HAP-1 (cell line): ENCODE measurements around the gene ADRB2.

Experiments used
- DNase-seq, 2 experiments: peaks; one replicate each; pipeline ENCODE4 v3.0.0-alpha.2; 2016 to 2020; ENCODE audit warnings: low spot score in 2 of 2
- H3K27me3 ChIP-seq: fragments of 250-450 bp; sonication (Bioruptor Pico); 2 replicates; pipeline ENCODE4 v1.5.1; 2020; ENCODE audit warnings: low read depth, mild to moderate bottlenecking, moderate library complexity
- H3K36me3 ChIP-seq: fragments of 250-450 bp; sonication (Bioruptor Pico); replicated peaks from 2 replicates; pipeline ENCODE4 v1.5.1; 2020; ENCODE audit warnings: mild to moderate bottlenecking
- H3K4me1 ChIP-seq: fragments of 250-450 bp; sonication (Bioruptor Pico); 2 replicates; pipeline ENCODE4 v1.5.1; 2020; ENCODE audit warnings: mild to moderate bottlenecking
- H3K4me3 ChIP-seq: fragments of 250-450 bp; sonication (Bioruptor Pico); 2 replicates; pipeline ENCODE4 v1.5.1; 2020; ENCODE audit warnings: mild to moderate bottlenecking, moderate library complexity
- H3K9me3 ChIP-seq: fragments of 250-450 bp; sonication (Bioruptor Pico); 2 replicates; pipeline ENCODE4 v1.5.1; 2020; ENCODE audit warnings: mild to moderate bottlenecking, moderate library complexity
- in situ Hi-C: fragments of 300-500 bp; cut with MboI; formaldehyde crosslinking; loops from 3 replicates; pipeline ENCODE4 v1.14.3; 2020; ENCODE audit warnings: low sequenced_read_pairs, inconsistent platforms, mixed read lengths

Gene ADRB2

GRCh38 chr5:148826053-148826738 lies at the start of gene ADRB2:
Gene ADRB2, plus strand, starts transcription at chr5:148826611. Its CDS starts 221 bp downstream, at chr5:148826832.
- DNase-seq = peak; percentile 62 to 85
- in situ Hi-C loops = no loop called here
- H3K27me3 ChIP-seq = no peaks in the 10 kb centered on the region; the same call in 1 of the 2 replicates
- no peaks in the 10 kb centered on the region for H3K9me3 ChIP-seq
- no peaks in the 10 kb centered on the region; the same call in 1 of the 2 replicates for H3K4me1 ChIP-seq
- no peaks in the 10 kb centered on the region for H3K36me3 ChIP-seq
- peak within 1 kb of the TSS; percentile 28 for H3K4me3 ChIP-seq

GRCh38 chr5:148776780-148777179 lies 49.6 kb upstream of the ADRB2 start:
- Histone ChIP-seq H3K36me3 (no peaks in the 10 kb centered on the region), H3K9me3 (no peaks in the 10 kb centered on the region), H3K4me3 (no peak overlapping the region), H3K4me1 (no peaks in the 10 kb centered on the region), H3K27me3 (no peaks in the 10 kb centered on the region)
- DNase-seq = no peak
- in situ Hi-C loops = no loop called here

DNA sequence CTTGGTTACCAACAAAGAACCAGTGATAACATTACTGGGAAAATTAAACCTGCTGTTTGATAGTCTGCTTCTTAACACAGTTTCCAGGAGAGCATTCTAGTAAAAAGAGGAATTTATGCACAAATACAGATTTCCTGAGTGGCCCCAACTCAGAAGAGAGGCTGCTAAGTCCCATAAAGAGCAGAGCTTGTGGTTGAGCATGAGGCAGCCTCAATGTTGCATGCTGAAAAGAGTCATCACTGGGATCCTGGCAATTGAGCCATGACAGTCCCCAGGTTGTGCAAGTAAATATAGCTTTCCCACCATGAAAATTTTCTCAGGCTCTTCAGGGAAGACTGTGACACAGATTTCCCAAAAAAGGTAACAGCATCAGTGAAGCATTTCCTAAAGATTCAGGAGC lies 47.5 kb upstream of the ADRB2 start:
- no peaks in the 10 kb centered on the region for H3K27me3 ChIP-seq
- no peaks in the 10 kb centered on the region for H3K9me3 ChIP-seq
- in situ Hi-C loops = no loop called here
- no peaks in the 10 kb centered on the region for H3K4me1 ChIP-seq
- no peaks in the 10 kb centered on the region for H3K36me3 ChIP-seq
- H3K4me3 ChIP-seq = no peak overlapping the region
- DNase-seq = no peak

GRCh38 chr5:148780711-148781110 lies 45.7 kb upstream of the ADRB2 start:
- DNase-seq = no peak
- Histone ChIP-seq H3K4me1 (no peaks in the 10 kb centered on the region), H3K36me3 (no peaks in the 10 kb centered on the region), H3K27me3 (no peaks in the 10 kb centered on the region), H3K4me3 (no peak overlapping the region), H3K9me3 (no peaks in the 10 kb centered on the region)
- in situ Hi-C loops = no loop called here

- in situ Hi-C loops = no loop called here
- Histone ChIP-seq H3K4me1 (no peaks in the 10 kb centered on the region), H3K9me3 (no peaks in the 10 kb centered on the region), H3K27me3 (no peaks in the 10 kb centered on the region), H3K4me3 (no peak overlapping the region), H3K36me3 (no peaks in the 10 kb centered on the region)
- no peak for DNase-seq
Measured at GRCh38 chr5:148781766-148782165, 44.6 kb upstream of the ADRB2 start.

DNA sequence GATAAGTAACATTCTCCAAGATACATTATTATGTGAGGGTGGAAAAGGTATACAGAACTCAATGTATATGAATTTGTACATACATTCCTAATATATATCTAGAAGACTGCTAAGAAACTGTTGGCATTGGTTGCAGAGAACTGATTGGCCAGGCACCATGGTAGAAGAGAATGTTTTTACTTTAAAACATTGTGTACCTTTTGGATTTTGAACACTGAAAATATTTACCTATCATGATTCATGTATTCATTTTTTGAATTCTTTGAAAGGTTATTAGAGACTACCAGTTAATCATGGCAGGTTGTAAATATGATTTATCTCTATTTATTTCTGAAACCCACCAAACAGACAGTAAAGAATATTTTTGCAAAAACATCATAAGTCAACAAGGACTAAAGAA lies 41.2 kb upstream of the ADRB2 start:
- no peaks in the 10 kb centered on the region for H3K27me3 ChIP-seq
- no peak overlapping the region for H3K4me3 ChIP-seq
- H3K36me3 ChIP-seq = no peaks in the 10 kb centered on the region
- in situ Hi-C loops = no loop called here
- no peaks in the 10 kb centered on the region for H3K4me1 ChIP-seq
- no peak for DNase-seq
- H3K9me3 ChIP-seq = no peaks in the 10 kb centered on the region

- Histone ChIP-seq H3K9me3 (no peaks in the 10 kb centered on the region), H3K4me3 (no peak overlapping the region), H3K36me3 (no peaks in the 10 kb centered on the region), H3K4me1 (no peaks in the 10 kb centered on the region), H3K27me3 (no peaks in the 10 kb centered on the region)
- in situ Hi-C loops = no loop called here
- no peak for DNase-seq
Measured at GRCh38 chr5:148786456-148786855, 40.0 kb upstream of the ADRB2 start.

- Histone ChIP-seq H3K4me3 (no peak overlapping the region), H3K36me3 (no peaks in the 10 kb centered on the region), H3K9me3 (no peaks in the 10 kb centered on the region), H3K27me3 (no peaks in the 10 kb centered on the region), H3K4me1 (no peaks in the 10 kb centered on the region)
- in situ Hi-C loops = no loop called here
- DNase-seq = no peak
Measured at GRCh38 chr5:148788636-148789035, 37.8 kb upstream of the ADRB2 start.

GRCh38 chr5:148790545-148791333 lies 35.7 kb upstream of the ADRB2 start:
- no peaks in the 10 kb centered on the region for H3K9me3 ChIP-seq
- no peak overlapping the region for H3K4me3 ChIP-seq
- H3K36me3 ChIP-seq = no peaks in the 10 kb centered on the region
- H3K27me3 ChIP-seq = no peaks in the 10 kb centered on the region
- no peak for DNase-seq
- no peaks in the 10 kb centered on the region for H3K4me1 ChIP-seq
- in situ Hi-C loops = no loop called here

GRCh38 chr5:148791334-148791667 lies 35.1 kb upstream of the ADRB2 start:
- in situ Hi-C loops = no loop called here
- Histone ChIP-seq H3K4me1 (no peaks in the 10 kb centered on the region), H3K9me3 (no peaks in the 10 kb centered on the region), H3K4me3 (no peak overlapping the region), H3K36me3 (no peaks in the 10 kb centered on the region), H3K27me3 (no peaks in the 10 kb centered on the region)
- DNase-seq = no peak

DNA sequence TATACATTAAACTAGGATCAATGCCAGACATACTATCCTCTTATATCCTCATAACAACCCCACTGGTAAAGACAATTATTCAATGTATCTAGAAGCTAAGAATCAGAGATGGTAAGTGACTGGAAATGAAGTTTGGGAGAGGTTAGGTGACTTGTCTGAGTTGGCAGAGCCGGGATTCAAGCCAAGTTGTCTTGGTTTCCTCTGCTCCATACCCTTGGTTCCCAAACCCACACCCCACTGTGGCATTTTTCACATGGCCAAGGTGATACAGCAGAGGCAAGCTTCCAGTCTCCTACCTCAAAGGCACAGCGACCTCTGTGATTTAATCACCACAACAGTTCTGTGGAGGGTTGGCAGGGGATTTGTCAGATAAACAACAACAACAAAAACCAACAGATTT lies 34.7 kb upstream of the ADRB2 start:
- no peak for DNase-seq
- no peaks in the 10 kb centered on the region for H3K36me3 ChIP-seq

DNA sequence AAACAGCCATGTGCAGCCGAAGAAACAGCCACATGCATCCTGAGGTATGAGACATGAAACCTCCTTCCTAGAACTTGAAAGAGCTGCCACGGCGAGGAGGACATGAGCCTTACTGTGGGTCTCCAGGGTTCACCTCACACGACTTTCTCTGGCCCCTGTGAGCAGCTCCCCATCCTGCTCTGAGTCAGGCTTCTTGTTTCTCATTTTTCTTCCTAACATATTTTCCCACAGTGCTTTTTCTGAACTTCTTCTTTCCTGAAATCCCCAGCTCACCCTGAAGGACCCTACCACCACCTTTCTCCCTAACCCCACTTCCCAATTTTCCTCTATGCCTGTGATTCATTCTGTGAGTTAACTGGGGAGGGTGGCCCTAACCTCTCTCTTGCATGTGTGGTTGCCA lies 33.7 kb upstream of the ADRB2 start:
- no peak overlapping the region for H3K4me3 ChIP-seq
- H3K27me3 ChIP-seq = no peaks in the 10 kb centered on the region
- H3K36me3 ChIP-seq = no peaks in the 10 kb centered on the region
- no peaks in the 10 kb centered on the region for H3K4me1 ChIP-seq
- in situ Hi-C loops = no loop called here
- no peaks in the 10 kb centered on the region for H3K9me3 ChIP-seq
- DNase-seq = no peak

More for the DNA sequence above, 34.7 kb upstream of the ADRB2 start:
- in situ Hi-C loops = no loop called here
- Histone ChIP-seq H3K27me3 (no peaks in the 10 kb centered on the region), H3K9me3 (no peaks in the 10 kb centered on the region), H3K4me3 (no peak overlapping the region), H3K4me1 (no peaks in the 10 kb centered on the region)

DNA sequence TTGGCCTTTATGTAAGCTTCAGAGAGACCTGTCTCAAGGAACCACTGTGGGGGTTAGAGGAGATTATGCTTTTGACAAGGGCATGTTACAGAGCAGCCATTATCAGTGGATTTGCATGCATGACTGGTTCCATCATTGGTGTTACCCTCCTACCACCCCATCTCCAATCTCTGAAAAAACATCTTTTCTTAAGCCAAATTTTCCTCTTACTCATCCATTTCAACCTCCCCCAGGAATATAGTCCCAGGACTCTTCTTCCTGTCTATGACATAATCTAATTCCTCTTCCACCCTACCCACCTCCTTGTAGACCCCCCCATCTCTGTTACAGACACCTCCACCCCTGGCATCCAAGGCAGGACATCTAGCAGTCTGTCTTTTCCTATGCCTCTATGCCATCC lies 33.1 kb upstream of the ADRB2 start:
- Histone ChIP-seq H3K9me3 (no peaks in the 10 kb centered on the region), H3K36me3 (no peaks in the 10 kb centered on the region), H3K27me3 (no peaks in the 10 kb centered on the region), H3K4me1 (no peaks in the 10 kb centered on the region), H3K4me3 (no peak overlapping the region)
- in situ Hi-C loops = no loop called here
- DNase-seq = no peak

- Histone ChIP-seq H3K27me3 (no peaks in the 10 kb centered on the region), H3K4me3 (no peak overlapping the region), H3K9me3 (no peaks in the 10 kb centered on the region), H3K36me3 (no peaks in the 10 kb centered on the region), H3K4me1 (no peaks in the 10 kb centered on the region)
- no peak for DNase-seq
- in situ Hi-C loops = no loop called here
Measured at GRCh38 chr5:148794275-148794674, 32.1 kb upstream of the ADRB2 start.
